DOHH2 (cell line): Measurements from ENCODE around the gene PRR16.

Experiments used
- CTCF ChIP-seq: fragments of 200-600 bp; sonication (generic); IDR thresholded peaks from one replicate; pipeline ENCODE4 v1.5.1; 2014; ENCODE audit warnings: antibody characterized with exemption, mild to moderate bottlenecking, low read depth, low read length; ENCODE audit not compliant: poor library complexity, severe bottlenecking
- EZH2phosphoT487 ChIP-seq: fragments of 200-600 bp; sonication (generic); IDR thresholded peaks from 2 replicates; pipeline ENCODE4 v1.6.1; 2017; ENCODE audit warnings: borderline replicate concordance, mild to moderate bottlenecking, antibody characterized with exemption, low read length, moderate library complexity, mixed read lengths

GRCh38 chr5:120631611-120632010 is 167.5 kb downstream of the PRR16 start:
- TF ChIP-seq CTCF (no peak), EZH2phosphoT487 (no peak)
